Right renal pelvis (tissue), 4 donors: ENCODE data around the gene RSRP1. TPM values are rescaled to one million over a fixed set of nuclear protein-coding genes. Genes with fewer than 3 reads are reported as not detected.

Experiments
- DNase-seq, 4 donors: peaks; one replicate each; pipeline ENCODE4 v3.0.0-alpha.2; 2013; ENCODE audit warnings: low read depth in 4 of 4, low spot score in 3 of 4, missing footprints in 1 of 4
- polyA plus RNA-seq, 4 donors: library from polyadenylated mRNA; unstranded; fragments of 120-200 nt; gene quantifications; one replicate each; pipeline ENCODE4 v1.2.1, GENCODE V29; 2013; ENCODE audit not compliant: insufficient read length in 4 of 4

The RSRP1 gene
- polyA plus RNA-seq, 4 donors, result 106 to 213 (median 137) TPM

GRCh38 chr1:25196830-25197229, 50.4 kb downstream of the RSRP1 start:
- DNase-seq, result no peak

- no peak for DNase-seq
Measured at GRCh38 chr1:25195835-25196234, 51.4 kb downstream of the RSRP1 start.

GRCh38 chr1:25194572-25195020, 52.7 kb downstream of the RSRP1 start:
- DNase-seq, result no peak

GRCh38 chr1:25194054-25194453, 53.2 kb downstream of the RSRP1 start:
- DNase-seq, result no peak

- no peak for DNase-seq
Measured at GRCh38 chr1:25193229-25193628, 54.0 kb downstream of the RSRP1 start.

Other genes starting within 250 kb of the RSRP1 start
- 100 to 1,000 TPM; 109 to 123 (median 115) TPM for gene SYF2, start 15.0 kb downstream of the RSRP1 start, polyA plus RNA-seq
- gene RHD, start 25.1 kb upstream of the RSRP1 start, polyA plus RNA-seq, result 1 to 10 TPM in 2 of 4 donors, under 1 TPM in 2; 0.51 to 1.3 (median 0.83) TPM
- gene TMEM50A, start 90.9 kb upstream of the RSRP1 start, polyA plus RNA-seq, result 100 to 1,000 TPM; 126 to 139 (median 137) TPM
- gene RHCE, start 173.4 kb upstream of the RSRP1 start, polyA plus RNA-seq, result 1 to 10 TPM in 3 of 4 donors, under 1 TPM in 1; 0.90 to 1.3 (median 1.2) TPM
- 10 to 100 TPM; 23.2 to 33.3 (median 30.4) TPM for gene MACO1, start 183.4 kb upstream of the RSRP1 start, polyA plus RNA-seq